ENCODE data around the gene DHRS9. TPM values are rescaled to one million over a fixed set of nuclear protein-coding genes. Genes with fewer than 3 reads are reported as not detected.

Gene DHRS9
- total RNA-seq, 1 experiment from 2014 or later: not detected

GRCh38 chr2:169095621-169096105, 26.3 kb downstream of the DHRS9 start:
- peak; percentile 95 for DNase-seq (ENCODE audit: low spot score)

- DNase-seq (ENCODE audit: low spot score): no peak
Measured at GRCh38 chr2:169104848-169105247, 35.5 kb downstream of the DHRS9 start.

- no peak for DNase-seq (ENCODE audit: low spot score)
Measured at GRCh38 chr2:169105476-169105875, 36.1 kb downstream of the DHRS9 start.

GRCh38 chr2:169106134-169106533, 36.8 kb downstream of the DHRS9 start:
- no peak for DNase-seq (ENCODE audit: low spot score)

GRCh38 chr2:169106563-169107545, 37.5 kb downstream of the DHRS9 start:
- DNase-seq (ENCODE audit: low spot score): no peak

GRCh38 chr2:169107645-169108044, 38.3 kb downstream of the DHRS9 start:
- no peak for DNase-seq (ENCODE audit: low spot score)

GRCh38 chr2:169108099-169108884, 38.9 kb downstream of the DHRS9 start:
- no peak for DNase-seq (ENCODE audit: low spot score)

- peak; percentile 74 for DNase-seq (ENCODE audit: low spot score)
Measured at GRCh38 chr2:169109502-169110409, 40.4 kb downstream of the DHRS9 start.

- no peak for DNase-seq (ENCODE audit: low spot score)
Measured at GRCh38 chr2:169110419-169110818, 41.1 kb downstream of the DHRS9 start.

- no peak for DNase-seq (ENCODE audit: low spot score)
Measured at GRCh38 chr2:169110916-169111315, 41.6 kb downstream of the DHRS9 start.

GRCh38 chr2:169112841-169113240, 43.5 kb downstream of the DHRS9 start:
- DNase-seq (ENCODE audit: low spot score): no peak

- no peak for DNase-seq (ENCODE audit: low spot score)
Measured at GRCh38 chr2:169114056-169114455, 44.7 kb downstream of the DHRS9 start.

GRCh38 chr2:169116327-169116726, 47.0 kb downstream of the DHRS9 start:
- no peak for DNase-seq (ENCODE audit: low spot score)

- no peak for DNase-seq (ENCODE audit: low spot score)
Measured at GRCh38 chr2:169116993-169117392, 47.6 kb downstream of the DHRS9 start.

GRCh38 chr2:169118060-169118459, 48.7 kb downstream of the DHRS9 start:
- DNase-seq (ENCODE audit: low spot score): no peak

GRCh38 chr2:169119123-169119760, 49.9 kb downstream of the DHRS9 start:
- no peak for DNase-seq (ENCODE audit: low spot score)

- DNase-seq (ENCODE audit: low spot score): no peak
Measured at GRCh38 chr2:169119851-169120250, 50.5 kb downstream of the DHRS9 start.

GRCh38 chr2:169129703-169130243, 60.4 kb downstream of the DHRS9 start:
- DNase-seq (ENCODE audit: low spot score): no peak

GRCh38 chr2:169131587-169132512, 62.5 kb downstream of the DHRS9 start:
- DNase-seq (ENCODE audit: low spot score): peak; percentile 61

Data from A172 (cell line).